H1 (cell line): Measurements from ENCODE around the gene FXYD3. TPM values are rescaled to one million over a fixed set of nuclear protein-coding genes. Genes with fewer than 3 reads are reported as not detected.

Experiments
- CTCF ChIA-PET: fragments of 300-600 bp; sonication (Branson Sonifier 250); formaldehyde crosslinking; loops from one replicate; lab custom pipeline; 2021; ENCODE audit not compliant: partially characterized antibody; lab: Charles Lee
- POLR2A ChIA-PET: fragments of 300-600 bp; sonication (Branson Sonifier 250); formaldehyde crosslinking; loops from one replicate; lab custom pipeline; 2021; ENCODE audit warnings: inconsistent platforms; ENCODE audit not compliant: partially characterized antibody; lab: Charles Lee
- DNase-seq, 2 experiments: peaks; one replicate each; pipeline versions ENCODE4 v3.0.0 to v3.0.0-alpha.2; 2010 to 2022; ENCODE audit warnings: low spot score in 2 of 2, low read depth in 1 of 2, mixed read lengths in 1 of 2
- FAIRE-seq: peaks from 2 replicates; lab custom pipeline; 2011; peaks lifted over from hg19 to GRCh38; lab: Jason Lieb, UNC
- H2AFZ ChIP-seq: 2 replicates; pipeline ENCODE4 v1.8.1; 2012; ENCODE audit warnings: low read length, inconsistent platforms
- H2AK5ac ChIP-seq: 2 replicates; pipeline ENCODE4 v1.6.1; 2013; ENCODE audit warnings: low read depth, low read length
- H2BK120ac ChIP-seq: replicated peaks from 2 replicates; pipeline ENCODE3; 2013; ENCODE audit warnings: low read depth, low read length, inconsistent platforms
- H2BK12ac ChIP-seq: 2 replicates; pipeline ENCODE4 v1.6.1; 2013; ENCODE audit warnings: low read depth, low read length
- H2BK15ac ChIP-seq: 2 replicates; pipeline ENCODE4 v1.6.1; 2013; ENCODE audit warnings: low read length
- H2BK20ac ChIP-seq: 2 replicates; pipeline ENCODE4 v1.6.1; 2013; ENCODE audit warnings: low read length
- H2BK5ac ChIP-seq: 2 replicates; pipeline ENCODE4 v1.6.1; 2013; ENCODE audit warnings: low read depth, low read length
- H3K14ac ChIP-seq: 2 replicates; pipeline ENCODE4 v1.6.1; 2013; ENCODE audit warnings: inconsistent platforms; ENCODE audit not compliant: insufficient read length
- H3K18ac ChIP-seq: 2 replicates; pipeline ENCODE4 v1.6.1; 2013; ENCODE audit warnings: low read length; ENCODE audit errors: extremely low read depth
- H3K23ac ChIP-seq: 2 replicates; pipeline ENCODE4 v1.6.1; 2013; ENCODE audit warnings: inconsistent platforms; ENCODE audit not compliant: insufficient read length
- H3K23me2 ChIP-seq: 2 replicates; pipeline ENCODE4 v1.6.1; 2013; ENCODE audit warnings: low read depth, low read length
- H3K27ac ChIP-seq: 2 replicates; pipeline ENCODE4 v1.6.1; 2011; ENCODE audit warnings: low read depth, low read length, inconsistent platforms
- H3K27me3 ChIP-seq, 4 experiments: replicated peaks in 1 of 4; 1 replicate in 1 of 4; 2 replicates in 3 of 4; pipeline versions ENCODE4 v1.6.1 to v1.8.1; 2011 to 2013; ENCODE audit warnings: low read length in 3 of 4, mild to moderate bottlenecking in 3 of 4, inconsistent platforms in 2 of 4, mixed read lengths in 2 of 4, moderate library complexity in 1 of 4; ENCODE audit not compliant: control insufficient read depth in 3 of 4, insufficient read depth in 3 of 4; ENCODE audit errors: extremely low read depth in 1 of 4
- H3K36me3 ChIP-seq, 4 experiments: 2 replicates each; pipeline versions ENCODE4 v1.6.1 to v1.8.1; 2011 to 2013; ENCODE audit warnings: mild to moderate bottlenecking in 4 of 4, low read length in 3 of 4, moderate library complexity in 2 of 4, control low read depth in 1 of 4, inconsistent platforms in 1 of 4; ENCODE audit not compliant: insufficient read depth in 4 of 4, control insufficient read depth in 2 of 4
- H3K4ac ChIP-seq: replicated peaks from 2 replicates; pipeline ENCODE3; 2013; ENCODE audit warnings: low read length, low read depth, mixed read lengths, inconsistent platforms; ENCODE audit not compliant: insufficient read length
- H3K4me1 ChIP-seq, 4 experiments: replicated peaks in 1 of 4; 1 replicate in 1 of 4; 2 replicates in 3 of 4; pipeline versions ENCODE4 v1.6.1 to v1.8.1; 2011 to 2013; ENCODE audit warnings: low read length in 3 of 4, inconsistent platforms in 2 of 4, mixed read lengths in 1 of 4; ENCODE audit not compliant: insufficient read depth in 4 of 4, control insufficient read depth in 3 of 4
- H3K4me2 ChIP-seq, 2 experiments: 2 replicates each; pipeline versions ENCODE4 v1.6.1 to v1.8.1; 2011 to 2013; ENCODE audit warnings: low read depth in 2 of 2, low read length in 2 of 2, control low read depth in 1 of 2, inconsistent platforms in 1 of 2, mild to moderate bottlenecking in 1 of 2; ENCODE audit not compliant: insufficient read depth in 1 of 2
- H3K4me3 ChIP-seq, 4 experiments: fragments of 200-600, 300-600 bp in 1 of 4; sonication (generic), shearing (Covaris generic), sonication (Bioruptor Twin) in 1 of 4; 2 replicates each; pipeline versions ENCODE4 v1.5.1 to v1.8.1; 2011 to 2016; ENCODE audit warnings: low read length in 4 of 4, low read depth in 3 of 4, control low read depth in 2 of 4, inconsistent platforms in 2 of 4, mild to moderate bottlenecking in 2 of 4, mixed read lengths in 1 of 4, moderate library complexity in 1 of 4; ENCODE audit not compliant: insufficient read depth in 2 of 4; ENCODE audit errors: extremely low read depth in 1 of 4
- H3K56ac ChIP-seq: replicated peaks from 2 replicates; pipeline ENCODE3; 2013; ENCODE audit warnings: low read depth, mild to moderate bottlenecking, mixed read lengths, low read length, inconsistent platforms; ENCODE audit not compliant: insufficient read length
- H3K79me1 ChIP-seq: 2 replicates; pipeline ENCODE4 v1.6.1; 2013; ENCODE audit warnings: low read depth, low read length, control low read depth
- H3K79me2 ChIP-seq, 2 experiments: 2 replicates each; pipeline versions ENCODE4 v1.6.1 to v1.8.1; 2012 to 2013; ENCODE audit warnings: low read length in 2 of 2, mild to moderate bottlenecking in 2 of 2, inconsistent platforms in 1 of 2; ENCODE audit not compliant: insufficient read depth in 2 of 2, control insufficient read depth in 1 of 2
- H3K9ac ChIP-seq, 4 experiments: replicated peaks in 1 of 4; 1 replicate in 1 of 4; 2 replicates in 3 of 4; pipeline versions ENCODE4 v1.6.1 to v1.8.1; 2011 to 2013; ENCODE audit warnings: low read depth in 3 of 4, low read length in 3 of 4, control low read depth in 2 of 4, mild to moderate bottlenecking in 2 of 4, moderate library complexity in 2 of 4, inconsistent platforms in 1 of 4; ENCODE audit errors: extremely low read depth in 1 of 4
- H3K9me3 ChIP-seq, 2 experiments: 2 replicates each; pipeline versions ENCODE4 v1.6.1 to v1.8.1; 2012 to 2013; ENCODE audit warnings: mild to moderate bottlenecking in 2 of 2, moderate library complexity in 2 of 2, control low read depth in 1 of 2, inconsistent platforms in 1 of 2, low read depth in 1 of 2, low read length in 1 of 2, mixed read lengths in 1 of 2; ENCODE audit not compliant: insufficient read depth in 2 of 2
- H4K20me1 ChIP-seq, 2 experiments: replicated peaks in 1 of 2; 2 replicates each; pipeline versions ENCODE3 to v1.8.1; 2011 to 2013; ENCODE audit warnings: inconsistent platforms in 2 of 2, low read length in 2 of 2, mild to moderate bottlenecking in 1 of 2; ENCODE audit not compliant: insufficient read depth in 2 of 2, control insufficient read depth in 1 of 2
- H4K5ac ChIP-seq: 2 replicates; pipeline ENCODE4 v1.6.1; 2013; ENCODE audit warnings: low read length, low read depth, mixed read lengths, inconsistent platforms; ENCODE audit not compliant: insufficient read length
- H4K8ac ChIP-seq: 2 replicates; pipeline ENCODE4 v1.8.0; 2013; ENCODE audit warnings: mild to moderate bottlenecking, moderate library complexity, low read length, inconsistent platforms; ENCODE audit not compliant: insufficient read depth; ENCODE audit errors: extremely low read depth
- H4K91ac ChIP-seq: replicated peaks from 2 replicates; pipeline ENCODE3; 2013; ENCODE audit warnings: low read length, mixed read lengths, inconsistent platforms; ENCODE audit not compliant: insufficient read length
- RAD21 ChIP-seq, 2 experiments: IDR thresholded peaks in 1 of 2; conservative IDR thresholded peaks in 1 of 2; 2 replicates each; pipeline ENCODE4 v1.6.1; 2011; ENCODE audit warnings: low read depth in 2 of 2, low read length in 2 of 2, improper control_type of control experiment in 1 of 2, inconsistent platforms in 1 of 2, mild to moderate bottlenecking in 1 of 2, moderate library complexity in 1 of 2
- WGBS, 2 experiments: shearing (Covaris generic) in 1 of 2; methylation state at CpG; one replicate each; pipeline versions ENCODE4 v1.1.6 to v1.1.7; 2013 to 2015; ENCODE audit warnings: low lambda C conversion rate in 2 of 2, mixed read lengths in 2 of 2, inconsistent platforms in 1 of 2, low coverage in 1 of 2, missing lambda C conversion rate in 1 of 2; ENCODE audit not compliant: insufficient replicate concordance in 2 of 2, insufficient coverage in 1 of 2, insufficient read length in 1 of 2; ENCODE audit errors: extremely low coverage in 1 of 2, missing lambda C conversion rate in 1 of 2; 5-methylcytosine and 5-hydroxymethylcytosine counted together
- polyA plus RNA-seq, 7 experiments: library from polyadenylated mRNA; depleted of rRNA in 3 of 7; stranded (reverse) in 5 of 7; unstranded in 2 of 7; fragments of >200 nt in 5 of 7; fragments of 200-250 nt in 2 of 7; gene quantifications; 1 replicate in 5 of 7; 2 replicates in 1 of 7; 4 replicates in 1 of 7; pipeline versions ENCODE4 v1.2.1 to v1.2.3, GENCODE V29; 2011 to 2013; ENCODE audit warnings: missing spikeins in 2 of 7, mixed read lengths in 2 of 7
- total RNA-seq: library from RNA; stranded (reverse); fragmentation: NEBNext Ultra II Directional; extraction: Animal tissue kit (Norgen Biotek cat#: 25700); gene quantifications from 2 replicates; pipeline ENCODE4 v1.2.1, GENCODE V29; 2021

FXYD3 gene
- total and polyA plus RNA-seq, 2 of the 8 experiments (the other 6 are each of a cell fraction or from before 2014, with no cell fraction given): 0.33 TPM; not detected in 1

- 77% methylated on average over 2 of the region's 2 CpGs; no CpG with 5 or more reads in 1 of the 2 experiments for WGBS, 2 experiments
- POLR2A ChIA-PET: interaction anchor here (0.9 to 2.6 kb wide), 2 partner anchors 53 to 98 kb away, joined by 4 to 9 read pairs; no protein-coding TSS in a partner anchor
- CTCF ChIA-PET: interaction anchor here (1.0 to 3.3 kb wide), 5 partner anchors 9 to 53 kb away, joined by 3 to 17 read pairs (median 3); partner anchors contain the start of gene LGI4
Observed at GRCh38 chr19:35150445-35150844, 34.8 kb downstream of the FXYD3 start.

More at GRCh38 chr19:35150445-35150844, 34.8 kb downstream of the FXYD3 start:
- Histone ChIP-seq H2AFZ (no peak overlapping the region), H3K36me3 (no peaks in the 10 kb centered on the region), H3K9me3 (no peaks in the 10 kb centered on the region), H4K8ac (no peak overlapping the region), H3K56ac (no peak overlapping the region), H2BK5ac (peak overlapping the region; percentile 68; the same call in 1 of the 2 replicates), H2BK15ac (no peak overlapping the region), H4K5ac (no peak overlapping the region), H3K4me1 (peaks cover 4 to 23% (median 15%) of the 10 kb centered on the region in 4 experiments), H4K20me1 (no peaks in the 10 kb centered on the region), H2AK5ac (0 out of 2 replicates have a peak overlapping the region, but pooled peaks have one; percentile 82), H3K79me2 (peaks cover 0 to 4% of the 10 kb centered on the region in 2 experiments; a peak in 1 of 4 replicates), H2BK12ac (peak overlapping the region; percentile 71; the same call in 1 of the 2 replicates), H3K9ac (no peak overlapping the region), H3K18ac (peak overlapping the region; percentile 73; the same call in 1 of the 2 replicates), H3K23me2 (peaks cover 9% of the 10 kb centered on the region; the same call in 1 of the 2 replicates), H3K4ac (no peak overlapping the region), H3K27me3 (peaks cover 0 to 5% (median 3%) of the 10 kb centered on the region in 4 experiments; a peak in 3 of 7 replicates), H3K4me3 (no peak overlapping the region), H3K23ac (no peak overlapping the region), H3K14ac (no peak overlapping the region), H2BK120ac (no peak overlapping the region), H3K79me1 (no peaks in the 10 kb centered on the region; the same call in 1 of the 2 replicates), H3K27ac (no peak overlapping the region), H3K4me2 (no peak overlapping the region), H4K91ac (peak overlapping the region; percentile 88), H2BK20ac (peak overlapping the region; percentile 38; the same call in 1 of the 2 replicates)
- DNase-seq (no peak), FAIRE-seq (no peak)
- no peak for TF ChIP-seq RAD21 (IDR thresholded peaks at IDR 0.05 in 1 of 2, conservative IDR thresholded peaks at IDR 0.05 in 1 of 2; ENCODE audit: low read depth in 2 of 2, low read length in 2 of 2)
